ENCODE results near the gene PCDHA9.
"Not testable (repeated sequence)": the region's sequence is repeated elsewhere in the genome, so short reads cannot be mapped to it uniquely, and the experiment has no call there.

DNA sequence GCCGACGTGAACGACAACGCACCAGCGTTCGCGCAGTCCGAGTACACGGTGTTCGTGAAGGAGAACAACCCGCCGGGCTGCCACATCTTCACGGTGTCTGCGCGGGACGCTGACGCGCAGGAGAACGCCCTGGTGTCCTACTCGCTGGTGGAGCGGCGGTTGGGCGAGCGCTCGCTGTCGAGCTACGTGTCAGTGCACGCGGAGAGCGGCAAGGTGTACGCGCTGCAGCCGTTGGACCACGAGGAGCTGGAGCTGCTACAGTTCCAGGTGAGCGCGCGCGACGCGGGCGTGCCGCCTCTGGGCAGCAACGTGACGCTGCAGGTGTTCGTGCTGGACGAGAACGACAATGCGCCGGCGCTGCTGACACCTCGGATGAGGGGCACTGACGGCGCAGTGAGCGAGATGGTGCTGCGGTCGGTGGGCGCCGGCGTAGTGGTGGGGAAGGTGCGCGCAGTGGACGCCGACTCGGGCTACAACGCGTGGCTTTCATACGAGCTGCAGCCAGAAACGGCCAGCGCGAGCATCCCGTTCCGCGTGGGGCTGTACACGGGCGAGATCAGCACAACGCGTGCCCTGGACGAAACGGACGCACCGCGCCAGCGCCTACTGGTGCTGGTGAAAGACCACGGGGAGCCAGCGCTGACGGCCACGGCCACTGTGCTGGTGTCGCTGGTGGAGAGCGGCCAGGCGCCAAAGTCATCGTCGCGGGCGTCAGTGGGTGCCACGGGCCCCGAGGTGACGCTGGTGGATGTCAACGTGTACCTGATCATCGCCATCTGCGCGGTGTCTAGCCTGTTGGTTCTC lies 1.9 kb downstream of the PCDHA9 start:
- TF ChIP-seq, protein P1, sequence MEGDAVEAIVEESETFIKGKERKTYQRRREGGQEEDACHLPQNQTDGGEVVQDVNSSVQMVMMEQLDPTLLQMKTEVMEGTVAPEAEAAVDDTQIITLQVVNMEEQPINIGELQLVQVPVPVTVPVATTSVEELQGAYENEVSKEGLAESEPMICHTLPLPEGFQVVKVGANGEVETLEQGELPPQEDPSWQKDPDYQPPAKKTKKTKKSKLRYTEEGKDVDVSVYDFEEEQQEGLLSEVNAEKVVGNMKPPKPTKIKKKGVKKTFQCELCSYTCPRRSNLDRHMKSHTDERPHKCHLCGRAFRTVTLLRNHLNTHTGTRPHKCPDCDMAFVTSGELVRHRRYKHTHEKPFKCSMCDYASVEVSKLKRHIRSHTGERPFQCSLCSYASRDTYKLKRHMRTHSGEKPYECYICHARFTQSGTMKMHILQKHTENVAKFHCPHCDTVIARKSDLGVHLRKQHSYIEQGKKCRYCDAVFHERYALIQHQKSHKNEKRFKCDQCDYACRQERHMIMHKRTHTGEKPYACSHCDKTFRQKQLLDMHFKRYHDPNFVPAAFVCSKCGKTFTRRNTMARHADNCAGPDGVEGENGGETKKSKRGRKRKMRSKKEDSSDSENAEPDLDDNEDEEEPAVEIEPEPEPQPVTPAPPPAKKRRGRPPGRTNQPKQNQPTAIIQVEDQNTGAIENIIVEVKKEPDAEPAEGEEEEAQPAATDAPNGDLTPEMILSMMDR (IDR thresholded peaks at IDR 0.05), result not testable (repeated sequence)
- TF ChIP-seq POLR2A (IDR thresholded peaks at IDR 0.05), result not testable (repeated sequence)

Measured in body of pancreas (tissue), 4 donors.